HEK293 (cell line): Measurements from ENCODE around the gene HLA-DMB.

ENCODE experiments used
- KLF16 ChIP-seq: fragments of 450-650 bp; formaldehyde crosslinking; IDR thresholded peaks from 2 replicates; pipeline ENCODE4 v1.5.1; 2017; ENCODE audit warnings: missing biosample characterization, missing genetic modification characterization
- REPIN1 ChIP-seq: fragments of 450-650 bp; formaldehyde crosslinking; IDR thresholded peaks from 2 replicates; pipeline ENCODE4 v1.5.1; 2017; ENCODE audit warnings: missing biosample characterization, missing genetic modification characterization, low read depth
- SALL2 ChIP-seq: fragments of 450-650 bp; formaldehyde crosslinking; IDR thresholded peaks from 2 replicates; pipeline ENCODE4 v1.5.0; 2017; ENCODE audit warnings: missing biosample characterization, mild to moderate bottlenecking, missing genetic modification characterization, borderline replicate concordance
- ZNF114 ChIP-seq: fragments of 450-650 bp; formaldehyde crosslinking; IDR thresholded peaks from 2 replicates; pipeline ENCODE4 v1.5.0; 2017; ENCODE audit warnings: missing biosample characterization, missing genetic modification characterization
- ZNF157 ChIP-seq: fragments of 450-650 bp; formaldehyde crosslinking; IDR thresholded peaks from 2 replicates; pipeline ENCODE4 v1.5.1; 2016; ENCODE audit warnings: missing biosample characterization, missing genetic modification characterization
- ZNF513 ChIP-seq: fragments of 450-650 bp; IDR thresholded peaks from 2 replicates; pipeline ENCODE4 v1.5.1; 2018; ENCODE audit warnings: missing biosample characterization, missing genetic modification characterization
- TF ChIP-seq, protein P1 (sequence below): fragments of 450-650 bp; formaldehyde crosslinking; IDR thresholded peaks from 2 replicates; pipeline ENCODE4 v1.5.1; 2016; ENCODE audit warnings: missing biosample characterization, missing genetic modification characterization

GRCh38 chr6:32890831-32891230, 50.0 kb downstream of the HLA-DMB start:
- TF ChIP-seq, protein P1, sequence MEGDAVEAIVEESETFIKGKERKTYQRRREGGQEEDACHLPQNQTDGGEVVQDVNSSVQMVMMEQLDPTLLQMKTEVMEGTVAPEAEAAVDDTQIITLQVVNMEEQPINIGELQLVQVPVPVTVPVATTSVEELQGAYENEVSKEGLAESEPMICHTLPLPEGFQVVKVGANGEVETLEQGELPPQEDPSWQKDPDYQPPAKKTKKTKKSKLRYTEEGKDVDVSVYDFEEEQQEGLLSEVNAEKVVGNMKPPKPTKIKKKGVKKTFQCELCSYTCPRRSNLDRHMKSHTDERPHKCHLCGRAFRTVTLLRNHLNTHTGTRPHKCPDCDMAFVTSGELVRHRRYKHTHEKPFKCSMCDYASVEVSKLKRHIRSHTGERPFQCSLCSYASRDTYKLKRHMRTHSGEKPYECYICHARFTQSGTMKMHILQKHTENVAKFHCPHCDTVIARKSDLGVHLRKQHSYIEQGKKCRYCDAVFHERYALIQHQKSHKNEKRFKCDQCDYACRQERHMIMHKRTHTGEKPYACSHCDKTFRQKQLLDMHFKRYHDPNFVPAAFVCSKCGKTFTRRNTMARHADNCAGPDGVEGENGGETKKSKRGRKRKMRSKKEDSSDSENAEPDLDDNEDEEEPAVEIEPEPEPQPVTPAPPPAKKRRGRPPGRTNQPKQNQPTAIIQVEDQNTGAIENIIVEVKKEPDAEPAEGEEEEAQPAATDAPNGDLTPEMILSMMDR (tag by site-specific recombination): no peak
- TF ChIP-seq ZNF114 (tag by site-specific recombination): no peak
- no peak for TF ChIP-seq SALL2 (tag by site-specific recombination)
- no peak for TF ChIP-seq ZNF513
- TF ChIP-seq REPIN1 (tag by site-specific recombination): no peak
- no peak for TF ChIP-seq ZNF157 (tag by site-specific recombination)
- TF ChIP-seq KLF16 (tag by site-specific recombination): no peak
